Ectodermal cell (in vitro differentiated cells): ENCODE results near the gene TMEM132A.
"Not testable (repeated sequence)": the region's sequence is repeated elsewhere in the genome, so short reads cannot be mapped to it uniquely, and the experiment has no call there.

Experiments
- H3K27ac ChIP-seq: 2 replicates; pipeline ENCODE4 v1.7.0; 2013; ENCODE audit warnings: mild to moderate bottlenecking, low read depth, low read length; ENCODE audit not compliant: insufficient read depth, poor library complexity, severe bottlenecking
- H3K27me3 ChIP-seq: 2 replicates; pipeline ENCODE4 v1.7.0; 2013; ENCODE audit warnings: mild to moderate bottlenecking, low read length; ENCODE audit not compliant: insufficient read depth, control insufficient read depth, poor library complexity, severe bottlenecking
- H3K36me3 ChIP-seq: one replicate; pipeline ENCODE4 v1.7.0; 2013; ENCODE audit warnings: low read length; ENCODE audit not compliant: control insufficient read depth, insufficient read depth
- H3K4me1 ChIP-seq: one replicate; pipeline ENCODE4 v1.7.0; 2013; ENCODE audit warnings: low read length; ENCODE audit not compliant: control insufficient read depth, insufficient read depth
- H3K4me3 ChIP-seq: 2 replicates; pipeline ENCODE4 v1.7.0; 2013; ENCODE audit warnings: low read depth, low read length, control low read depth; ENCODE audit not compliant: insufficient read depth
- H3K9me3 ChIP-seq: 2 replicates; pipeline ENCODE4 v1.7.0; 2013; ENCODE audit warnings: mild to moderate bottlenecking, low read length, moderate library complexity; ENCODE audit not compliant: control insufficient read depth
- WGBS, 2 experiments: methylation state at CpG; one replicate each; pipeline ENCODE4 v1.1.7; 2013; ENCODE audit warnings: missing lambda C conversion rate in 2 of 2; 5-methylcytosine and 5-hydroxymethylcytosine counted together

Gene TMEM132A

GRCh38 chr11:60906132-60906972 lies 17.9 kb upstream of the TMEM132A start, which contains the start of gene PRPF19:
Gene PRPF19 (minus strand): TSS chr11:60906585. CDS start chr11:60906382, 203 bp downstream.
- peaks cover 6% of the 10 kb centered on the region for H3K4me1 ChIP-seq
- peak within 1 kb of the TSS; percentile 76 for H3K27ac ChIP-seq
- H3K27me3 ChIP-seq: peaks cover 28% of the 10 kb centered on the region
- 0% methylated on average over 75 of the region's 75 CpGs for WGBS, 2 experiments
- peaks cover 18% of the 10 kb centered on the region for H3K36me3 ChIP-seq
- H3K9me3 ChIP-seq: no peaks in the 10 kb centered on the region
- peak within 1 kb of the TSS; percentile 73 for H3K4me3 ChIP-seq

DNA sequence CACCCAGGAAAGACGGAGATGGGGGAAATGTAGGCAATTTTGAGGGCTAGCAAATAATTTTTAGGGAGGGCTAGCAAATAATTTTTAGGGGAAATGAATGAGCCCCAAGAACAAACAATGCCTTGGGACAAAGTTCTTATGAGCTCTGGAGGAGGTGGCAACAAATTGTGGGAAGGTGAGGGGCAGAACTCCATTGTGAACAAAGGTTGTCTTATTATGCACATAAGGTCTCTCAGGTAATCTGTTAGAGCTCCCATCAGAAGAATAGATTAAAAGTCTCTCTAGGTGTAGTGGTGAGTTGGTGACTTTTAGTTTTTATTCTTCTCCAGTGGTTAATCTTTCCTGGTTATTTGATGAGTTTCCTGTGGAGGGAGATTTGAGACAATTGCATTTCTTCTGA lies 15.5 kb upstream of the TMEM132A start:
- Histone ChIP-seq H3K4me1 (peaks cover 14% of the 10 kb centered on the region), H3K36me3 (no peaks in the 10 kb centered on the region), H3K27ac (no peak overlapping the region), H3K27me3 (peaks cover 28% of the 10 kb centered on the region), H3K4me3 (no peak overlapping the region), H3K9me3 (no peaks in the 10 kb centered on the region)
- 49% methylated on average over 1 of the region's 1 CpG for WGBS, 2 experiments

DNA sequence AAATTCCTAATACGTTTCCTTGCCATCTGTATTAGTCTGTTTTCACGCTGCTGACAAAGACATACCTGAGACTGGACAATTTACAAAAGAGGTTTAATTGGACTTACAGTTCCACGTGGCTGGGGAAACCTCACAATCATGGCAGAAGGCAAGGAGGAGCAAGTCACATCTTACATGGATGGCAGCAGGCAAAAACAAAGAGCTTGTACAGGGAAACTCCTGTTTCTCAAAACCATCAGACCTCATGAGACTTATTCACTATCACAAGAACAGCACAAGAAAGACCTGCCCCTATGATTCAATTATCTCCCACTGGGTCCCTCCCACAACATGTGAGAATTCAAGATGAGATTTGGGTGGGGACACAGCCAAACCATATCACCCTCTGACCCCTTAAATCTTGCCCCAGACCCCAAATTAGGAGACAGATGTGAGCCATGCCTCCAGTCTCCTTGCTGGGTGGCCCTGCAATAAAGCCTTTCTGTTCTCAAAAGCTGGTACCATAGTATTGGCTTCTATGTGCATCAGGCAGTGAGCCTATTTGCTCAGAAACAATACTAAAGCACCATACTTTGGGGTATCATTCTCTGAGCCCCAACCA lies 14.5 kb upstream of the TMEM132A start:
- not testable (repeated sequence) for H3K36me3 ChIP-seq, H3K27ac ChIP-seq, H3K9me3 ChIP-seq, H3K4me3 ChIP-seq
- WGBS, 2 experiments: 57% methylated on average over 3 of the region's 3 CpGs
- H3K4me1 ChIP-seq: peaks cover 17% of the 10 kb centered on the region
- peaks cover 28% of the 10 kb centered on the region for H3K27me3 ChIP-seq

DNA sequence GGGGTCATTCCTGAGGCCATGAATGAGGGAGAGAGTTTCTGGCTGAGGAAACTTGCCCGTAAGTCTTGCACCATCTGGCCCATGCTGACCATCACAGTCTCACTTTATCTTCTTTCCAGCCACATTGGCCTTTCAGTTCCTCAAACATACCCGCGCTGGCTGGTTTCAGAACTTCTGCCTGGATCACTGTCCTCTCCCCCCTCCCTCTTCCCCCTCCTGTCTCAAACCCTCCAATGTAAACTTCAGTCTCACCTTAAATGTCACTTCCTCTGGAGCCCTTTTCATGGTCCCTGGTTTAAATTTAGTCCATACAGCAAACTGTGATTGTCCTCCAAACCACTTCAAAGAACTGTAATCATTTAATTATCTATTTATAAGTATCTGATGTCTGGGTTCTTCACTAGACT lies 14.0 kb upstream of the TMEM132A start:
- Histone ChIP-seq H3K4me3 (no peak overlapping the region), H3K36me3 (no peaks in the 10 kb centered on the region), H3K27me3 (peaks cover 28% of the 10 kb centered on the region), H3K9me3 (no peaks in the 10 kb centered on the region), H3K27ac (no peak overlapping the region), H3K4me1 (peaks cover 14% of the 10 kb centered on the region)
- WGBS, 2 experiments: 60 to 63% methylated on average over 3 of the region's 3 CpGs

DNA sequence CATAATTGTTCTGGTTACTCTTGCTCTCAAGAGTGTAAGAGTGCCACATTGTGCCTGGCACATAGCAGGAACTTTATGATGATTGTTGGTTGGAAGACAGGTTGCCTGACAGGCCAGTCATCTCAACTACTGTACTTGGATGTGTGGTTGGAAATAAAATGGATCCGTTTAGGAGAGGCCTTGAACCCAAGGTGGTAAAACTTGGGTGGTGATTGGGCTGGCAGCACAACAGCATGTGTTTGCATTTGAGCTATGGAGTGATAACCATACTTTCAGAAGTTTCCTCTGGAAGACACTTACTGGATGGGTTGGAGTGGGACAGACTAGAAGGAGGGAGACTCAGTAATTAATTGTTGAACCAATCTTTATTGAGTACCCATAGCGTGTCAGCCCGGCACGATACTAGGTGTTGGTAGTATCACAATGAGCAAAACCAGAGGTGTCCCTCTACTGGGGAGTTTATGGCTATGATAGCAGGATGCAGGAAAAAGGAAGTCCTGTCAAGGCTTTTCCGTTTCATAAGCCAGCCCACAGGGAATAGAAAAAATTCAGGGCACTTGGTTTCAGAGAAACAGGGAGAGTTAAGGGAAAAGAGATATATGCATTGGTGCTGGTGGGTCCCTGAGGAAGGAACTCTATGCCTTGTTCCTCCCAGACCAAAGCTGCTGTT lies 13.4 kb upstream of the TMEM132A start:
- Histone ChIP-seq H3K4me3 (no peak overlapping the region), H3K4me1 (peaks cover 17% of the 10 kb centered on the region), H3K27me3 (peaks cover 28% of the 10 kb centered on the region), H3K9me3 (no peaks in the 10 kb centered on the region), H3K36me3 (no peaks in the 10 kb centered on the region), H3K27ac (no peak overlapping the region)
- WGBS, 2 experiments: 77 to 81% methylated on average over 5 of the region's 5 CpGs

- 78 to 81% methylated on average over 12 of the region's 12 CpGs for WGBS, 2 experiments
- peaks cover 19% of the 10 kb centered on the region for H3K4me1 ChIP-seq
These were observed 11.9 kb upstream of the TMEM132A start for GRCh38 chr11:60912223-60912850.

GRCh38 chr11:60912851-60913528 lies 11.3 kb upstream of the TMEM132A start:
- Histone ChIP-seq H3K27me3 (peaks cover 22% of the 10 kb centered on the region), H3K36me3 (no peaks in the 10 kb centered on the region), H3K4me1 (peaks cover 19% of the 10 kb centered on the region), H3K27ac (peak overlapping the region; percentile 91), H3K4me3 (peak overlapping the region; percentile 79), H3K9me3 (no peaks in the 10 kb centered on the region)
- 92 to 94% methylated on average over 22 of the region's 22 CpGs for WGBS, 2 experiments

More at GRCh38 chr11:60912223-60912850, 11.9 kb upstream of the TMEM132A start:
- H3K9me3 ChIP-seq: no peaks in the 10 kb centered on the region
- H3K4me3 ChIP-seq: no peak overlapping the region
- H3K27ac ChIP-seq: no peak overlapping the region
- H3K36me3 ChIP-seq: no peaks in the 10 kb centered on the region
- H3K27me3 ChIP-seq: peaks cover 28% of the 10 kb centered on the region

GRCh38 chr11:60913793-60914632 lies 10.2 kb upstream of the TMEM132A start, which contains the start of gene TMEM109:
Gene TMEM109 (plus strand): TSS chr11:60914158. CDS start chr11:60919694, 5,536 bp downstream.
- H3K9me3 ChIP-seq: no peaks in the 10 kb centered on the region
- H3K4me3 ChIP-seq: peak within 1 kb of the TSS; percentile 79
- peak within 1 kb of the TSS; percentile 91 for H3K27ac ChIP-seq
- peaks cover 19% of the 10 kb centered on the region for H3K4me1 ChIP-seq
- no peaks in the 10 kb centered on the region for H3K36me3 ChIP-seq
- 1% methylated on average over 70 of the region's 70 CpGs for WGBS, 2 experiments
- peaks cover 11% of the 10 kb centered on the region for H3K27me3 ChIP-seq
